Coronary artery (tissue), 2 donors: Measurements from ENCODE around the gene NCKAP5.

Experiments used
- DNase-seq: peaks from one replicate; pipeline ENCODE4 v3.0.0-alpha.2; 2017; ENCODE audit warnings: low spot score
- H3K27ac ChIP-seq, 2 donors: fragments of 200-600 bp; sonication (generic); one replicate each; pipeline ENCODE4 v1.5.1; 2016 to 2019
- H3K4me3 ChIP-seq: fragments of 200-600 bp; sonication (generic); 2 replicates; pipeline ENCODE4 v1.5.1; 2016; ENCODE audit warnings: mild to moderate bottlenecking, moderate library complexity
- TF ChIP-seq, protein P1 (sequence below): fragments of 200-600 bp; sonication (generic); IDR thresholded peaks from one replicate; pipeline ENCODE4 v1.5.1; 2019; ENCODE audit warnings: antibody characterized with exemption

The NCKAP5 gene

DNA sequence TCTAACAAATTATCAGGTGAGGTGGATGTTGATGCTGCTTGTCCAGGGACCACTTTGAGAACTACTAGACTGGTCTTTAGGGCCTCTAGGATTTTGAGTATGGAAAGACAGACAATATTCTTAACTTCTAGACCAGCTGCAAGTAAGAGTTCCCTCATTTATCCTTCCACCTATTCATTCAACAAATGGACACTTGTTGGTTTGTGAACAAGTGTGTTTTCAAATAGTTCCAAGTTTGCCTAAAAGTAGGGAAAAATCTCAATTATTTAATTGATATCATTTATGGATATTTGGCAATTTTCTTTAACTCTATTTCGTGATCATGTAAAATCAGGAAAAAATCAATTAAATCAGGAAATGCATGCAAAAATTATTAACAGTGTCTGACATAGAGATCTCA lies 245.4 kb downstream of the NCKAP5 start:
- Histone ChIP-seq H3K27ac (no peak overlapping the region), H3K4me3 (no peak overlapping the region)
- DNase-seq = no peak
- TF ChIP-seq, protein P1, sequence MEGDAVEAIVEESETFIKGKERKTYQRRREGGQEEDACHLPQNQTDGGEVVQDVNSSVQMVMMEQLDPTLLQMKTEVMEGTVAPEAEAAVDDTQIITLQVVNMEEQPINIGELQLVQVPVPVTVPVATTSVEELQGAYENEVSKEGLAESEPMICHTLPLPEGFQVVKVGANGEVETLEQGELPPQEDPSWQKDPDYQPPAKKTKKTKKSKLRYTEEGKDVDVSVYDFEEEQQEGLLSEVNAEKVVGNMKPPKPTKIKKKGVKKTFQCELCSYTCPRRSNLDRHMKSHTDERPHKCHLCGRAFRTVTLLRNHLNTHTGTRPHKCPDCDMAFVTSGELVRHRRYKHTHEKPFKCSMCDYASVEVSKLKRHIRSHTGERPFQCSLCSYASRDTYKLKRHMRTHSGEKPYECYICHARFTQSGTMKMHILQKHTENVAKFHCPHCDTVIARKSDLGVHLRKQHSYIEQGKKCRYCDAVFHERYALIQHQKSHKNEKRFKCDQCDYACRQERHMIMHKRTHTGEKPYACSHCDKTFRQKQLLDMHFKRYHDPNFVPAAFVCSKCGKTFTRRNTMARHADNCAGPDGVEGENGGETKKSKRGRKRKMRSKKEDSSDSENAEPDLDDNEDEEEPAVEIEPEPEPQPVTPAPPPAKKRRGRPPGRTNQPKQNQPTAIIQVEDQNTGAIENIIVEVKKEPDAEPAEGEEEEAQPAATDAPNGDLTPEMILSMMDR = no peak

DNA sequence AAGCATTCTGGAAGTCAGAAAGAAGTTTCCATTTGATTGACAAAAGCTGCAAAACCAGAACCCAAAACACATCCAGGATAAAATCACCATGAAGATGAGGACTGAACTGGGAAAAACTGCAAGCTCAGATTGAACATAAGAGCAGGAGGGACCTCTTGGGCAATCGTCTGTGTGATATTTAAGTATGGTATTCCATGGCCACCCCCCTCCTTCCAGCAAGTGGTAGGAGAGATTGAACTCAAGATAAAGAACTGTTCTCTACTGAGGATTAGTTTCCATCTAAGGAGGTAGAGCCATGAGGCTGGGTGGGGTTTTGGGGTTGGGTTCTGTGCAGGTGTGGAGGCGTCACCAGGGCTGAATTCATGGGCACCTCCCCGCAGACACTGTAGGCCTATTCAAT lies 251.1 kb downstream of the NCKAP5 start:
- no peak overlapping the region for H3K27ac ChIP-seq
- TF ChIP-seq, protein P1 = no peak
- no peak overlapping the region for H3K4me3 ChIP-seq
- no peak for DNase-seq

DNA sequence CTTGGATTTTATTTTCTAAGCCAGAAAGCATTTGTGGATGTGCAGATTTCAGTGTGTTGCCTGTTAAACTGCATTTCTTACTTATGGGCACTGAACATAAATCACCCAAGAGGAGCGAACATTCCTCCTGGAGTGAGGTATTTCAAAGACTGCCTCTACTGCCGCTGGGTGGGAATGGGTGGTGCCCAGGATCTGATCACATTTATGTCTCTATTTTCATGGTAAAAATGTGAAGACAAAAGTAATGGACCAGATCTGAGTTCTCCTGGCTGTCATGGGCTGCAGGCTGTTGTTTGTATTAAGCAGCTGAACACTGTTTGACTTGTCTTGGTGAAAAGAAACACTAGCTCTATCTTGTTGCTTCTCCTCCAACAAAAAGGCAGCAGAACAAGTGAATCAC lies 251.7 kb downstream of the NCKAP5 start:
- Histone ChIP-seq H3K4me3 (no peak overlapping the region), H3K27ac (no peak overlapping the region)
- DNase-seq = no peak
- TF ChIP-seq, protein P1 = no peak

DNA sequence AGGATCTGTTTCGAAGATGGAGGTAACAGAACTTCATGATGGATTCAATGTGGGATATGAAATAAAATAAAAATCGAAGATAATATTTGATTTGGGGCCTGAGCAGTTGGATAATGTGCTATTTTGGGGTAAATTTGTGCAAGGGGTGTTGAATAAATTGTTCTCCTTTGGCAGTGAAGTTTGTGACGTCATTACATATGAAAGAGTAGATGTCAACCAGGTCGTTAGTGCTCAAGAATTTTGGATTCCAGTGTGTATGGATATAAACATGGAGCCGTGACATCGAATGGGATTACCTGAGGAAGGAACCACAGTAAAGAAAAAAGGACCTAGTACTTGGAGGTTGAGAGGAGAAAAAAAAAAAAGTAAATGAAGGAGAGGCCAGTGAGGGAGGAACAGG lies 253.0 kb downstream of the NCKAP5 start:
- DNase-seq = no peak
- TF ChIP-seq, protein P1 = no peak
- Histone ChIP-seq H3K27ac (no peak overlapping the region), H3K4me3 (no peak overlapping the region)

DNA sequence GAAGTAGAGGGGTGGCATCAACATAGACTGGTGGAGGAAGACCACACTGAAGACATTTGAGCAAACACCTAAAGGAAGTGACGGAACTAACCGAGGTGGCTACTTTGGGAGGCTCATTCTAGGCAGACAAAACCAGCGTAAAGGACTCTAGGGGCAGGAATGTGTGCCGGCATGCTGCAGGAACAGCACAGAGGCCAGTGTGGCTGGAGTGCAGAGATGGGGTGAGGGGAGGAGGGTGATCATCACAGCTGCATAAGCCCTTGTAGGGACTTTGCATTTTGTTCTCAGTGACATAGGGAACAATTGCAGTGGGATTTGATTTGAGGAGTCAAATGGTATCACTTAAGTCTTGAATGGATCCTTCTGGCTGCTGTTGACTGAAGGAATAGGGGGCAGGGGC lies 253.5 kb downstream of the NCKAP5 start:
- TF ChIP-seq, protein P1 = no peak
- no peak for DNase-seq
- no peak overlapping the region for H3K4me3 ChIP-seq
- H3K27ac ChIP-seq = no peak overlapping the region

DNA sequence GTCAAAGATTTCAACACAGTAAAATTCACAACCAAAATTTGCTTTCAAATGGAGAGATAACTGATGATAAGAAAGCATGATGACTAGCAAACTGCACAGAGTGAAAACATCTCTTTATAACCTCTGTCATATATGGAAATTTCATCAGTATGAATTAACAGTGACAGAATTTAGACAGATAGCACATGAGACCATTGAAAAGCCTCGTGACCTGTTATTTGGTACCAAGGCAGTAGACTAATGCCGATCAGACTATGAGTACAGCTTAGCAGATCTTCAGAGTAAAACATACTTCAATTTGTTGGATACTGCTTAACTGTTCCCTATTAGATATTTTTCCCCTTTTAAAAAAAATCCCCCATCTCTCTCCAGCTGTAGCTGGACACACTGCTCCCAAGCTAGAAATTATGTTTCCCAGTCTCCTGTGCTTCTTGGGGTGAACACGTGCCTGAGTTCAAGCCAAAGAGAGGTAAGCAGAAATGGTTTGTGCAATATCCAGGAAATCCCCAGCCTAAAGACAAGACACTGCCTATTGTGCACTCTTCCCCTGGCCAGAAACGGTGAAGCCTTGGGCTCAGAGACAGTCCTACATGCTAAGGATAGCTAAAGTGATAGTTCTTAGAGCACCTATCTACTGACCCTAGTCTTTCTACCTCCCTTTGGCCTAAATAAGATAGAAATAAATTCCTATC lies 256.1 kb downstream of the NCKAP5 start:
- H3K4me3 ChIP-seq = no peak overlapping the region
- DNase-seq = no peak
- TF ChIP-seq, protein P1 = no peak
- H3K27ac ChIP-seq = no peak overlapping the region

DNA sequence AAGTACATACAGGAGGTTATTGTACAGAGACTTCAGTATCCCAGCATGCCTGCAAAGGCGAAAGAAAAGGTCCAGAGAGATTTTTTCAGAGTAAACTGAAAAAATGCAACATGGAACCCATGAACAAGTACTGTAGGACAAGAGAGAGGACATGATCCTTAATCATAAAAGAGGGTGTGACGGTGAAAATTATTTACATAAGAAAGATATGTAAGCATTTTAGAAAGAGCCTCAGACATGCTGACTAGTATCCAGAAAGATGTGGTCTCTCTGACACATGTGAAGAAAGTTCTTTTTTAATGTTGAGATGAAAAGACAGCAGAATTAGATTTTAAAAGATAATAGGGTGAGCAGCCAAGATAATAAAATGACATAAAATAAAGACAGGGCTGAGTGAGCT lies 262.0 kb downstream of the NCKAP5 start:
- Histone ChIP-seq H3K4me3 (no peak overlapping the region), H3K27ac (no peak overlapping the region)
- no peak for DNase-seq
- TF ChIP-seq, protein P1 = no peak
